ENCODE measurements around the gene C10orf143.

DNA sequence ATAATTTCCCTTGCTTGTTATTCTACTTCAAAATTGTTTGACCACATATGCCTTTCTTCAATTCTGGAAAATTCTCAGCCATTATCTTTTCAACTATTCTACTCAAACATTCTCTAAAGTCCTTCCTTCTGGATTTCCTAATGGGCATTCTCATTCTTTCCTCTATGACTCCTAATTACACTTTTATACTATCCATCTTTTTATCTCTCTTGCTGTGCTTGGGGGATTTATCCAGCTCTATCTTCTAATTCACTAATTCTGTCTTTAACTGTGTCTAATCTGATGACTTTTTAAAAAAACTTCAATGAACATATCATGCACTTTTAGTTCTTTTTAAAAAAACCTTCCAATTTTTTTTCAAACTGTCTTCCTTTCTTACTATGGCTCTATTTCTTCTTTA lies 38.4 kb downstream of the C10orf143 start:
- TF ChIP-seq CTCF (IDR thresholded peaks at IDR 0.05) (no peak), POLR2A (IDR thresholded peaks at IDR 0.05) (no peak)
